ENCODE measurements around the gene PROK1.

- TF ChIP-seq CTCF (optimal IDR thresholded peaks at IDR 0.05 in 1 of 3, IDR thresholded peaks at IDR 0.05 in 1 of 3, conservative IDR thresholded peaks at IDR 0.05 in 1 of 3; ENCODE audit: extremely low read depth in 1 of 3, insufficient read depth in 2 of 3, low read length in 3 of 3): no peak
- TF ChIP-seq EZH2 (IDR thresholded peaks at IDR 0.05; ENCODE audit: low read length): no peak
Measured at GRCh38 chr1:110489406-110489805, 38.5 kb downstream of the PROK1 start.

Data from keratinocyte (primary cell).